GM12878 (cell line): ENCODE measurements around the gene VPS26A. TPM values are rescaled to one million over a fixed set of nuclear protein-coding genes. Genes with fewer than 3 reads are reported as not detected.

Experiments
- ASH2L ChIP-seq: fragments of 300-600, 200-600 bp; sonication (generic); IDR thresholded peaks from 2 replicates; pipeline ENCODE4 v1.6.1; 2017; ENCODE audit warnings: low read depth, mild to moderate bottlenecking, borderline replicate concordance
- ATF3 ChIP-seq: IDR thresholded peaks from 2 replicates; pipeline ENCODE4 v1.6.1; 2011; ENCODE audit warnings: low read depth, mild to moderate bottlenecking, low read length, moderate library complexity, borderline replicate concordance; ENCODE audit errors: extremely low read depth
- CBX5 ChIP-seq: sonication (generic); IDR thresholded peaks from 2 replicates; pipeline ENCODE4 v1.6.1; 2016; ENCODE audit warnings: low read depth, moderate library complexity, mild to moderate bottlenecking, inconsistent platforms
- GATAD2B ChIP-seq: fragments of 450-650 bp; conservative IDR thresholded peaks from 2 replicates; pipeline ENCODE4 v1.6.1; 2017; ENCODE audit warnings: low read depth, mild to moderate bottlenecking, moderate library complexity
- JUNB ChIP-seq: IDR thresholded peaks from 2 replicates; pipeline ENCODE4 v1.6.1; 2016; ENCODE audit warnings: antibody characterized with exemption, mild to moderate bottlenecking
- JUND ChIP-seq: IDR thresholded peaks from 2 replicates; pipeline ENCODE4 v1.6.1; 2012; ENCODE audit warnings: low read depth, mild to moderate bottlenecking, low read length, improper control_type of control experiment, moderate library complexity
- MYC ChIP-seq: IDR thresholded peaks from 2 replicates; pipeline ENCODE4 v1.6.1; 2011; ENCODE audit warnings: mild to moderate bottlenecking, low read length, moderate library complexity, inconsistent platforms; ENCODE audit not compliant: insufficient read depth, insufficient replicate concordance, insufficient read length, severe bottlenecking
- NBN ChIP-seq: fragments of 450-650 bp; IDR thresholded peaks from 2 replicates; pipeline ENCODE4 v1.6.1; 2016
- NR2C1 ChIP-seq: fragments of 450-650 bp; IDR thresholded peaks from 2 replicates; pipeline ENCODE4 v1.6.1; 2017; ENCODE audit warnings: antibody characterized with exemption, mild to moderate bottlenecking, moderate library complexity
- RB1 ChIP-seq: fragments of 450-650 bp; formaldehyde crosslinking; IDR thresholded peaks from 2 replicates; pipeline ENCODE4 v1.6.1; 2017; ENCODE audit warnings: mild to moderate bottlenecking, borderline replicate concordance
- RBBP5 ChIP-seq: fragments of 200-600 bp; sonication (generic); conservative IDR thresholded peaks from 2 replicates; pipeline ENCODE4 v1.6.1; 2016
- RELA ChIP-seq: fragments of 450-650 bp; IDR thresholded peaks from 2 replicates; pipeline ENCODE4 v1.8.0; 2014; ENCODE audit warnings: borderline replicate concordance; ENCODE audit not compliant: partially characterized antibody
- REST ChIP-seq: IDR thresholded peaks from 2 replicates; pipeline ENCODE4 v1.6.1; 2012; ENCODE audit warnings: mild to moderate bottlenecking, low read depth, low read length
- SMARCA5 ChIP-seq: fragments of 450-650 bp; IDR thresholded peaks from 2 replicates; pipeline ENCODE4 v1.6.1; 2017; ENCODE audit warnings: mild to moderate bottlenecking
- SMC3 ChIP-seq: IDR thresholded peaks from 2 replicates; pipeline ENCODE4 v1.6.1; 2011; ENCODE audit warnings: low read length, improper control_type of control experiment, borderline replicate concordance
- SREBF1 ChIP-seq: IDR thresholded peaks from 2 replicates; pipeline ENCODE4 v1.6.1; 2012; ENCODE audit warnings: mild to moderate bottlenecking, low read length
- TARDBP ChIP-seq: IDR thresholded peaks from 2 replicates; pipeline ENCODE4 v1.6.1; 2016; ENCODE audit warnings: borderline replicate concordance
- TBL1XR1 ChIP-seq: IDR thresholded peaks from 2 replicates; pipeline ENCODE4 v1.6.1; 2012; ENCODE audit warnings: low read depth, low read length, improper control_type of control experiment
- TCF3 ChIP-seq: IDR thresholded peaks from 2 replicates; pipeline ENCODE4 v1.6.1; 2012; ENCODE audit warnings: low read depth, mild to moderate bottlenecking, low read length, borderline replicate concordance; ENCODE audit not compliant: insufficient read depth
- USF1 ChIP-seq: IDR thresholded peaks from 2 replicates; pipeline ENCODE4 v1.6.1; 2011; ENCODE audit warnings: borderline replicate concordance, low read depth, mild to moderate bottlenecking, moderate library complexity, mixed read lengths, low read length; ENCODE audit not compliant: insufficient read depth; ENCODE audit errors: extremely low read length
- ZBTB11 ChIP-seq: fragments of 450-650 bp; formaldehyde crosslinking; IDR thresholded peaks from 2 replicates; pipeline ENCODE4 v1.5.0; 2022; ENCODE audit warnings: mild to moderate bottlenecking, missing genetic modification characterization
- ZNF217 ChIP-seq: fragments of 450-650 bp; IDR thresholded peaks from 2 replicates; pipeline ENCODE4 v1.6.1; 2017; ENCODE audit warnings: antibody characterized with exemption, mild to moderate bottlenecking
- ZNF24 ChIP-seq: fragments of 450-650 bp; IDR thresholded peaks from 2 replicates; pipeline ENCODE4 v1.6.1; 2017; ENCODE audit warnings: antibody characterized with exemption, mild to moderate bottlenecking
- polyA plus RNA-seq, 11 experiments: library from polyadenylated mRNA; depleted of rRNA in 4 of 11; unstranded in 6 of 11; stranded (reverse) in 5 of 11; fragments of >200 nt; fragmentation: Nextera tagmentation in 4 of 11; fragmentation: Illumina TruSeq in 1 of 11; extraction: Ambion mirVana in 4 of 11; extraction: Trizol in 1 of 11; gene quantifications; 1 replicate in 1 of 11; 2 replicates in 10 of 11; pipeline versions ENCODE4 v1.2.1 to v1.2.3, GENCODE V29; 2011 to 2016; ENCODE audit warnings: inconsistent platforms in 2 of 11, missing spikeins in 2 of 11, low read depth in 1 of 11
- total RNA-seq, 4 experiments: library from RNA; depleted of rRNA in 3 of 4; stranded (reverse); fragments of >200 nt in 3 of 4; fragmentation: Illumina TruSeq in 1 of 4; extraction: Trizol in 1 of 4; gene quantifications; 2 replicates each; pipeline versions ENCODE4 v1.2.1 to v1.2.3, GENCODE V29; 2013 to 2021

Gene VPS26A
- total and polyA plus RNA-seq, 10 of the 15 experiments (the other 5 are each of a cell fraction or from before 2014, with no cell fraction given): 16.8 to 72.3 (median 26.8) TPM

- peak; percentile 82 for TF ChIP-seq ATF3
- TF ChIP-seq RB1: peak; percentile 95
- peak; percentile 95 for TF ChIP-seq MYC
- TF ChIP-seq USF1: peak; percentile 93
- TF ChIP-seq RELA: no peak
- TF ChIP-seq RBBP5: no peak
- no peak for TF ChIP-seq ASH2L
- no peak for TF ChIP-seq SMARCA5
- no peak for TF ChIP-seq ZNF24
- TF ChIP-seq SMC3: no peak
- no peak for TF ChIP-seq JUND
- no peak for TF ChIP-seq CBX5
- TF ChIP-seq ZNF217: no peak
- TF ChIP-seq SREBF1: peak; percentile 28; the same call in 1 of the 2 replicates
- TF ChIP-seq TCF3: peak; percentile 8; the same call in 1 of the 2 replicates
- no peak for TF ChIP-seq JUNB
- no peak for TF ChIP-seq REST
- 0 out of 2 replicates have a peak, but pooled peaks have one; percentile 46 for TF ChIP-seq GATAD2B
- TF ChIP-seq TBL1XR1: peak; percentile 82; the same call in 1 of the 2 replicates
- TF ChIP-seq ZBTB11 (CRISPR knock-in tag): peak; percentile 72
- TF ChIP-seq NBN: peak; percentile 99
- TF ChIP-seq TARDBP: peak; percentile 33; the same call in 1 of the 2 replicates
- TF ChIP-seq NR2C1: 0 out of 2 replicates have a peak, but pooled peaks have one; percentile 31
These were observed 56.0 kb downstream of the VPS26A start, which contains the start of gene SUPV3L1 (continued) for GRCh38 chr10:69179743-69180524.
